GM18499 (cell line): ENCODE data around the gene PCDH1.

Experiments
- ATAC-seq: cut with Tn5 transposase; IDR thresholded peaks from one replicate; pipeline ENCODE4 v1.9.1; 2021; ENCODE audit warnings: moderate number of reproducible peaks; ENCODE audit not compliant: insufficient read depth, unreplicated experiment

Gene PCDH1

DNA sequence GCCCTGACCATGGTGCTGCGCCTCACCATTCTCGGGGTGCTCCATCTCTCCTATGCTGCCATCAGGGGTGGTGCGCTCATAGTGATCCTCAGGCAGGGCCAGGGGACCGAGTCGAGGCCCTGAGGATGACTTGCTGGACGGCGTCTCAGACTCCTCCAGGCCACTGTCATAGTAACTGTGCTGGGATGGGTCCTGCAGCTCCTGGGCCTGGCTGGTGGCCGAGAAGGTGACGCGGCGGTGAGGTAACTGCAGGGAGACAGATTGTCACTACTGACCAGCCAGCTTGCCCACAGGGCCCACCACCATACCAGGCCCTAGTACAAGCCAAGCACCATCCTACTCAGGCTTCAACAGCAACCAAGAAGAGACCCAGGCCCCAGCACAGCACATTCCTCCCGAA is 21.0 kb downstream of the PCDH1 start:
- ATAC-seq = no peak

DNA sequence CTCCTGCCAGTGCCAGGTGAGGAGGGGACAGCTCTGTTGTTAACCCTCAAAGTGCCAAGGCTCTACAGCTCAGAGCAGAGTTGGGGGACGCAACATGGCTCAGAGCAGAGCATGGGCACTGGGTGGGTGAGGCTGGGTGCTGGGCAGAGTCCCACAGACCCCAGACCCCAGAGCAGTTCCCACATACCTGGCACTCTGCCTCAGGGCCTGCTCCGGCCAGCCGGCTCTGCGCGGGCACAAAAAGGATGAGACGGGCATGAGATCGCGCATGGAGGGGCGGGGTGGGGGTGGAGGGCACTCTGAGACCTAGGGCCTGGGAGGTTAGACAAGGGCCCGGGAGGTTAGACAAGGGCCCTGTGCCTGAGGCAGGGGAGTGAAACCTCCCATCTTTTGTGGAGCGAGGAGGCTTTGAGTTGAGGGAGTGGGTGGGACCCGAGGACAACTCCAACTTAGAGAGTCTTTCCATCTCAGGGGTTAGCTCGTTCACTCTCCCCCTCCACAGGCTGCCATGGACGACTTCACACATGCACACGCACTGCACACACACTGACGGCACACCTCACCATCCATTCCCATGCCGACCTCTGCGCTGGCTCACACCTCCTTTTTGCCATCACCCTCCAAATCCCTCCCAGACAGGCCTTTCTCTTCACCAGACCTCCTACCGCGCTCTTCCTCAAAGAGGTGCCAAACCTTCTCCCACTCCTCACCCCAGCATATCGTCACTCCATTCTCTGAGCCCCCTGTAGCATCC is 22.0 kb downstream of the PCDH1 start:
- ATAC-seq = no peak

DNA sequence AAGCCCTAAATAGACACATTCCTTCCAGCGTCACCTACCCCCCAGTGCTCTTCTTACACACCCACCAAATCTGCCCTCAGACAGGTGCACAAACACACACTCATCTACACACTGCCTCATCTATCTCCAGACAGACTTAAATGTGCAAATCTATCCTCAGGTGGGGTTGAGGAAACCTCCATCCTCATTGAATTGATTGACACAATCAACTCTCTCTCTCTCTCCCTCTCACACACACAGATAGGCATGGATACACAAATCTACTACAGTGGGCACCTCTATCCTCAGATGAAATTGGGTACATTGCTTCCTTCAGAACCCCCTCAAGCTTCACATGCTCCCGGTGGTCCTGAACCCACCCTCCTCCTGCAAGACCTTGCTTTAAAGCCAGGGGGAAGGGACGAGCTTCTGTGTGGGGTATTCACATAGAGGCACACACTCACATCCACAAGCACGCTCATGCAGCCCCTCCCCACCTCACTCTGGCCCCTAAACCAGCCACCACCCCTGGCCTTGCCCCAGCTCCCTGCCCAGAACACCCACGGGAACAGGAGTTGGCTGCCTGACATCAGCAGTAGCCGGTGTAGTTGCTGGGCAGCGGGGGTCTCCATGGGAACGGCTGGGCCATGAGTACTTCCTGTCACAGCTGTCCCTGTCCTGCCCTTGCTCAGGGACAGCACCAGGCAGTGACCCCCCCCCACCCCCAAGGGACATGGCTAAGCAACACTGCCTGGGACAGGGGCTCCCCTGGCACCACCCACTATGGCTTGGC is 22.8 kb downstream of the PCDH1 start:
- no peak for ATAC-seq

DNA sequence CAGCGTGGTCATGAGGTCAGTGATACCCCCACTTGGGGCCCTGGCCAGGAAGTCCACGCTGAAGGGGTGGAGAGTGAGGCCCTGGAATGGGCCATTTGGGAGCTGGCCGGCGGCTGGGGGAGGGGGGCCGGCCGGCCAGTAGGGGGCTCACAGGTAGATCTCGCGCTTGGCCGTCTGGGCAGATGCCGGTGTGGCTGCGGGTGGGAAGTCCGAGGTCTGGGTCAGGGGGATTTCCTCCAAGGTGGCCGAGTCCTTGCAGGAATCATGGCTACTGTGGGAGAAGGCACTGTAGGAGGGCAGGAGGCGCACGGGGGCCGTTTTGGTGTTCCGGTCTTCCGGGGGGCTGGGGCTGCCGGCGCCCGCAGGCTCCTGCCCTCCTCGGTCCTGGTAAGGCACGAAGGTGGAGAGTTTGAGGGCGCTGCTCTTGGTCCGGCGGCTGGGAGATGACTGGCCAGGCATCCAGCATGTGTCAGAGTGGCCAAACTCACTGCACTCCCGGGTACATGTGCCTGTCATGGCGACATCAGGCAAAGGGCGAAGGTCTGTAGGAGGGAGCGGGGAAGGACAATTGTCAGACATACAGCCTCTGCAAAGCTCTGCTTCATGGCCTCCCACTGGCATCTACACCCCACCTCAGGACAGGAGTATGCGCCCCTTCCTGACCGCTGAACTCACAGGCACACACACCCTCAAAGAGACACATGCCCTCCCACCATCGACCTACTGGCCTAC is 24.1 kb downstream of the PCDH1 start:
- no peak for ATAC-seq

DNA sequence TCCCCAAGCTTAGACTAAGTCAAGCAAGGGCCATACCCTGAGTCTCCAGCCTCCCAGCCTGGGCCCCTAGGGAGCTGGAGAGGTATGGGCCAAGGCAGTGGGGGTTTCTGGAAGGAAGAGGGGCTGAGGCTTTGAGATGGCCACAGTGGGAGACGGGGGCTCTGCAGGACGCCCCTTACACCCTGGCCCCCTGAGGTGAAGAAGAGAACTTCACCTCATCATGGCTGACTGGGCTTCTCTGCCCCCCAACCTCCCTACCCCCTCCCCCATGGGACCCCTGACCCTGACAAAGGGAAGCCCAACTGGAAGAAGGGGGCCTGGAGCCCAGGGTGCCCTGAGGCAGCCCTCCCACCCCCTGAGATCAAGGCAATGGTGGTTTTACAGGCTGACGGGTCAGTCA is 25.8 kb downstream of the PCDH1 start:
- no peak for ATAC-seq

DNA sequence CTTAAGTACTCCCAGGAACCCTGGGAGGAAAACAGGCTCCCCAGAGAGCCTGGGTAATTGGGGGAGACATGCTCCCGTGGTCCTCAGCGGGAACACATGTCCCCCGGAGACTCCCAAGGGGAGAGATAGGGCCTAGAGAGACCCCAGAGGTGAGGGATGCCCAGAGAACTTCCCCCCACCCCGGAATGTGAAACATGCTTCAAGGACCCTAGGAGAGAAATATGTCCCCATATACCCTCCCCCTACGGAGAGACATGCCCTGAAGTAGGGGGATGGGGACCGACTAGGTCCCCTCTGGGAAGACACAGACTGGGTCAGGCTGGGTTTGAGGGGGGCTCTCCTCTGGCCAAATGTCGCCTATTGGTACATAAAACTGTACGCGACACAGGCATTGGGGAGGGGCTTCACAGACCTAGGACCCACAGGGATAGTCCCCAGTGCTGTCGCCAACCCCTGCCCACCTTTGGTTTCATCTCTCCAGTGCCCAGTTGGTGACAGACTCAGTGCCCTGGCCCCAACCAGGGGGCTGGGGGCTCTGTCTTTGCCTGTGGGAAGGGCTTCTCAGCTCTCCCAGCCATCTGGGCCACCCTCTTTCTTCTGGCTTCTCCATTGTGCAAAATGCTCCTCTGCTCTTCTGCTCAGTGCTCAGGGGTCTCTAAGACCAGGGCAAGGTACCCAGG is 26.9 kb downstream of the PCDH1 start:
- no peak for ATAC-seq

DNA sequence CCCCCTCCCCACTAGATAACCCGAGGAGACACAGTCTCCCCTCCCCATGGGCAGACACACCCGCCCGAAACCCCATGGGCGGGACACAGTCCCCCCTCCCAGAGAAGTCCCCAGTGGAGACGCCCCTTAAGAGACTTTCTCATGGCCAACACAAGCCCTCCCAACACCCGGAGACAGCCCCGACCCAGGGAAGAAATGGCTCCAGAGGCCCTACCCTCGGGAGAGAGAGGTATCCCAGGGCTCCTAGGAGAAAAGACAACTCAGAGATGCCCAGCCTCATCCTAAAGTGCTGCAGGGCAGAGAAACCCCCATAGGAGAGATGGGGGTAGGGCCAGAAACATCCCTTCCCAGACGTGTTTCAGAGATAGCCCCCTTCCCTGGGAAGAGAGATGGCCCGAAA is 27.4 kb downstream of the PCDH1 start:
- no peak for ATAC-seq

DNA sequence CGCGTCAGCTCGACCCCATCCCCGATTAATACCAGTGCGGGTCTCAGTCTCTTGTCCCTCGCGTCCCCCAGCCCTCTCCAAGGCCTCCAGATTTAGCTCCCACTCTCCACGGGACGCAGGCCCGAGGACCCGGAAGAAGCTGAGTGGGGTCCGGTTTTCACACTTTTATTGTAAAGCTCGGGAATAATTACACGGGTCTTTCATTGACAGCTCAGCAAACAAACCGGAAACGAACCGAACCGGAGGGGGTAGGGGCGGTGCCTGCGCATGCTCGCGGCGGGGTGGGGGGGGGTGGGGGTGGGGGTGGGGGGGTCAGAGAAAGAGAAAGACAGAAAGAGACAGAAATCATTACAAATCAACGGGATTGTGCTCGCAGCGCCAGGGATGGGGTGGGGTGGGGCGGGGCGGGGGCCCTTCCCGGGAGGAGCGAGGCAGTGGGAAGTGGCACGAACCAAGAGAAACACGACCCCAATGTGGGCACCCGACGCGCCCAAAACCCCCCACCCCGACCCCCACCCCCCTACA is 27.9 kb downstream of the PCDH1 start:
- no peak for ATAC-seq

DNA sequence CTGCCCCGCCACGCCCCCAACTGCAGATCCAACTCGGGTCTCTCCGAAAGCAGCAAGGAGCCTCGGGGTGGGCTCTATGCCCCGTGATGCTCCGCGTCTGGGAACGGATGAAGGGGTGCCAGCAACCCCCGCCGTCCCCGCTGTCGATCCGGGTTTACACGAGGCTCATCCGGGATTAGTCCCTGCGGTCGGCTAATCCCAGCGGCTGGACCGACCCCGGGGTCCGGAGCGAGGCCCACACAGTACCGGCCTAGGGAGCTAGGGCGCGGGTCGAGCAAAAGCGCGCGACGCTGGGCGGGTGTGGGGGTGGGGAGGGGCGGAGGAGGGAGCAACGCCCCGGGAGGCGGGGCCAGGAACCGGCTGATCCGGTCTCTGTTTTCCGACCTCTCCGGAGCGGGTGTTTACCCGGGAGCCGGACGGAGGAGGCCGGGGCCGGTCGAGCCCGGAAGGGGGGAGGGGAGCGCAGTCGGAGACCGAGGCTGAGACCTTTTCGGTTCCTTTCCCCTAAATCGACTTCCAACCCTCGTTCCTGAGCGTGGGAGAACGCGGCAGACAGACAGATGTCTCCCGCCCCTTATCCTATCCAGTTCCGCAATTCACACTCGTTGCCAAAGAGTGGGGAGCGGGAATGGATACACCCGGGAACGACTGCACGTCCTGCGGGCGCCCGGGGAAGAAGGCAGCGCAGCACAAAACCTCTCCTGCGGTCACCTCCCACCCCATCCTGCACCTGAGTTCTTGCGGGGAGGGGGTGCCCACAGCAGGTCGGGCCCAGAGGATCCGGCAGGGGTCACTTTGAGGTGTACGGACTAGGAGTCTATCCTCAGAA is 28.6 kb downstream of the PCDH1 start:
- ATAC-seq = no peak

DNA sequence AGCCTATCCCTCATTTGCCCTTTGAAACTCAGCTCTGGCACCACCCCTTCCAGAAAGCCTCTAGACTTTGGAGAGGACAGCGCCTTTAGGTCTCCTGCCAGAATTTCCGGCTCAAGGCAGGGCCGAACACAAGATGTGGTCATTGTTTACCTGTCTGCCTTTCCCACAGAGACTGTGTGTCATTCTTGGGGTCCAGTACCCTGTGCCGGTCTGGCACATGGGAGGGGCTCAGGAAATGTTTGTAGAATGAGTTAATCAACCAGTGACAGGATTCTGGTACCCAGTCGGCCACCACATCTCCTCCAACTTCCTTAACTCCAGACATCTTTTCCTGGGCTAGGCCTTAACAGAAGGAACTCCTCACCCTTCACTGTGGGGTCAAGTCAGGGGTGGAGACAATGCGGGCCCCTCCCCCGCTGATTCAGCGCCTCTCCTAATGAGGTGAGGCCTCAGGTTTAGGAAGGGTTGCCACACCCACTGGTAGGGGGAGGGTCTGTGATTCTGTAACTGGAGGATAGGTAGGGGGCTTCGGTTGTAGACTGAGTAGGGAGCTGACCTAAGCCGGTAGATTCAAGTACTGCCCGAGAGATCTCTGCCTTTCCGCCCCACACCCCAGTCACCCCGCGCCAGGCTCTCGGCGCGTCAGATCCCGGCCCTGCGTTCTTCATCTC is 29.3 kb downstream of the PCDH1 start:
- no peak for ATAC-seq

DNA sequence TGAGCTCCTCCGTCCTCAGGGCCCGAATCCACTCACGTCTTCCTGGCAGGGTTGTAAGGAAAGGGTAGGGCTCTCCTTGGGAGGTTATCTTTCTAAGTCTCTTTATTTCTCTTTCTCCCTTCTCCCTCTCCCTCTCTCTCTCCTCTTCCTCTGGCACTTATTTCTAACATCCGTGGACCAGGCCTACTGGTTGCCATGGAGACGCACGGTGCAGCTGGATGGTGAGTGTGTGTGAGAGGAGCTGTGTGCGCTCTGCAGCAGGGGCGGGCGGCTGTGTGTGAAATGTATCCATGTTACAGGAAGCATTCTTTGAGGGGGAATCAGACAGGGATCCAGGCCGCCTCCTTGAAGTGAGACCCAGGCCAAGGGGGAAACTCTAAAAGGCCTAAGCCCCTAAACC is 32.2 kb downstream of the PCDH1 start:
- no peak for ATAC-seq

DNA sequence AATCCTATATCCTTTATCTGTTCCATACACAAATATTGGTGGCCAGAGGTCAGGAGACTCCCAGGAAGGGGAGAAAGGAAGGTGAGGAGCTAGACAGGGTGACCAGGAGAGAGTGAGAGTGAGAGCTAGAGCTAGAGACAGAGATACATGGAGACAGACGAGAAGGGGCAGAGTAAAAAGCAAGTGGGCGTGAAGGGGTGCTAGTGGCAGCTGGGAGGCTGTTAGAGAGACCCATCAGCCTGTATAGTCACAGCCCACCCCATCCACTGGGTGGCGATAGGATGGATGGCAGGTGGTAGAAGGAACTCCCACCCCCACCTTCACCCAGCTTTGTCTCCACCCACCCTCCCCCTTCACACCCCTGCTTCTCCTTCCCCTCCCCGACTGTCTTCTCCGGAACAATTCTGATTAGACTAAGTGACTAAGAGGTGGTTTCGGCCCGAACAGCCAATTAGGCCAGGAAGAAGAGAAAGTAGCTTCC is 32.8 kb downstream of the PCDH1 start:
- ATAC-seq = no peak

DNA sequence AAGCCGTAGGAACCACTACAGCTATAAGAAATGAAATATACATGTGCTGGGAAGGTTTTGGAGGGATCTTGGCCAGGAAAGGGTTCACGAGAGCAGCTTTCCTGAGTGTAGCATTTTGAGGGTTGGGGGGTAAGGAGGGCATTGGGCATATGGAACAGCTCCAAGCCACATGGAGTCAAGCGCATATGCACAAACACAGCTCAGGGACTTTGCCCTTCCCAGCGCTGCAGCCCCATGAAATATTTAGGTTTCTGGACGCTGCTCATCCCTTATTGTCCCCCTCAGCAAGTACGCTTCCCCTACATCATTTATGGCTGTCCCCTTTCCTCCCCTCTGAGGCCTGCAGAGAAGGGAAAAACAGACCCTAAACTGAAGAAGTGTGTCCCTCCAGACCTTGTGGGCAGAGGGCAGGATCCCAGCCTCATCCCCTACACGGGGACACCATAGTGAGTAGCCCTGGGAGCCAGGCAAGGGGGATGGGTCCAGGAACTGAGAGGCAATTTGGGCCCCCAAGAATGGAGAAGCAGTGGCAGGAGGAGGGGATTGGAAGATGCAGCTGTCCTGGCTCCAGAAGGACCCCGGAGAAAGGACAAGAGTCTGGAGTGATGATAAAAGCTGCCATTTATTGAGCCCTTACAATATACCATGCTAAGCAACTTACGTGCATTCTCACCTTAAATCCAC is 33.7 kb downstream of the PCDH1 start:
- no peak for ATAC-seq

DNA sequence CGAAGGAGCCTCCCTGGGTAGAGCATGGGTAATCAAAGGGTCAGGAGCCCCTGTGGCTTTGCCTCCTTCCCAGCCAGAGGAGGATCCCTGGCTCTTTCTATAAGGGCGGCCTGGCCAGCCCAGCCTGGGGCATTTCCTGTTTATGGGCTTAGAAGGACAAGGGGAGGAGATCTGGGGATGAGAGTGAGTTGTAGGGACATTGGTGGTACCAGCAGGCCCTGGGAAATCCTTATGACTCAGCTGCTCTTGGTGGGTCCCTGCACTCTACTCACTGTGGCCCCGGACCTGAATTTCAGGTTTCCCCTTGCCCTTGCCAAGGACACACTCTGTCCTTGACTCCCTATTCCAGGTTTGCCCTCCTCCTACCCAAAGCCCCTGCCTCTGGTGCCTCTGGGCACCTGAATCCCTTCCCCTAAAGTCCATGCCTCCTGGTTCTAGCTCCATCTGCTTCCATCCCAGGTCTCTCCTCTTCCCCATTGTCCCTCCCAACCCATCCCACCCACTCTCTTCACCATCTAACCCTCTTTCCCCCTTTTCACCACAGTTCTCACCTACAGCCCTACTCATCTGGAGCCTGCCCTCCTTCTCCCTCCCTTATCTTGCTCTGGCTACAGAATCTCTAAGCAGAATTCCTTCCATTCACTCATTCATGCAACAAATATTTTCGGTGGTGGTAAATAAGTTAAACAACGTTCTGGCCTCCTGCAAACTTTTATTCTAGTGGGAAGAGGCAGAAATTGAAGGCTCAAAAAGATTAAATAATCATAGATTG is 34.9 kb downstream of the PCDH1 start:
- ATAC-seq = no peak

DNA sequence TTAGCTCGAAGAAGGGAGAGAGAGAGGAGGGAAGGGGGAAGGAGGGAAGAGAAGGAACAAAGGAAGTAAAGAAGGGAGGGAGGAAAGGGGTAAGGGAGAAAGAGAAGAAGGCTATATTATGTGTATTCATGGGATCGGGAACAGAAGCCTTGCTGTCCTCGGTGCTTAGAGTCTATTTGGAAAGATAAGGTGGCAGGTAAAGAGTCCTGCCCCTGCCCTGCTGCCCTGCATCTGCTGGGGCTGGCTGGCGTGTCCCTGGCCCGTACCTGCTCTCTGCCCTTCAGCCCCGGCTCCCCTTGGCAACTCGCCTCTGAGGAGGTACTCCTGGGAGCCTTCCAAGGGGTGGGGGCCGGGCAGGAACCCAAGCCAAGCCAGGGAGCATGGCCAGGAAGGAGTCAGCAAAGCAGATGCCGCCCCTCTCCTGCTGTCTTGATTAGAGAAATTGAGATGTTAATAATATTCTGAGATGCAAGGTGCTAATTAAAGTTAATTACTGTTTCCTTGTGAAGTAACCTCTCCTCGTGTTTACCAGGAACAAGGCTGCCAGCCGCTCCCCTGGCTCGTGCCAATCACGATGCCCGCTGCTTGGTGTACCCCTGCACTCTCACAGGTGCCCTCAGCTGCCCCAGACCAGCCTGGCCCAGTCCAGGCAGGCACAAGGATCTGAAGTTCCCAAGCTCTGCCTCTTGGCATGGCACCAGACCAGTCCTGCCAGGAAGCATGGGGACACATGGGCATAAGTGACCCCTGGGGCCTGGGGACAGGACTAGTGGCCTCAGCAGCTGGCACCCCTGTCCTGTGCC is 36.6 kb downstream of the PCDH1 start:
- no peak for ATAC-seq

DNA sequence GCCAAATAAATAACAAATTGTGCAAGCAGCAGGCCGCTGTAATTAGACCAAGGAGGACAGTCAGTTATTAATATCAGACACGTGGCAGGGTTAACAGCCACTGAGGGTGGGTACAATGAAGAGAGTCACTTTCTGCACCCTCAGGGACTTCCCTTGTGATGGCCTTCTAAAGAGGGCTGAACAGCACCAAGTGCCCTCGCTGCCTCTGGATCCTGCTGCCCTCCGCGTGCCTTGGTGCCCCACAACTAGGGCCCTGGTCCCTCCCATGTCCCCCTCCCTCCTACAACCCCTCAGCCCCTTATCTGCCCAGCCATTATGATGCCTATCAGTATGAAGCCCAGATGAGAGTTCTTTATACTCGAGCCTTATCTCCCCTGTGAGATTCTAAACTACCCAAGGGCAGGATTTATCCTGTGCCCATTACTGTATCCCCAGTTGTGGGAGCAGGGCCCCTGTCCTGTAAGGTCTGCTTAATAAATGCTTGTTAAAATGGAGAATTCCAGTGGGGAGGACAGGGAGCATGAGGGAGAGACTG is 37.3 kb downstream of the PCDH1 start:
- no peak for ATAC-seq
